Measurements from ENCODE around the gene ZFAND3. TPM values are rescaled to one million over a fixed set of nuclear protein-coding genes. Genes with fewer than 3 reads are reported as not detected.

Gene ZFAND3
- total and polyA plus RNA-seq, 2 experiments from 2014 or later: 36.5 to 50.0 TPM

- Histone ChIP-seq H3K4me1 (ENCODE audit: insufficient read depth) (no peaks in the 10 kb centered on the region), H3K4me3 (no peak overlapping the region), H3K4me2 (no peak overlapping the region), H3K36me3 (replicated peaks; ENCODE audit: insufficient read depth, low read depth) (no peaks in the 10 kb centered on the region), H2AFZ (no peak overlapping the region), H3K9me2 (replicated peaks; ENCODE audit: insufficient read depth) (no peaks in the 10 kb centered on the region), H4K20me1 (ENCODE audit: insufficient read depth, poor library complexity, severe bottlenecking) (no peaks in the 10 kb centered on the region), H3K9me3 (ENCODE audit: low read depth) (no peaks in the 10 kb centered on the region), H3K79me2 (no peaks in the 10 kb centered on the region), H3K27me3 (no peaks in the 10 kb centered on the region), H3K27ac (no peak overlapping the region)
- WGBS (ENCODE audit: low lambda C conversion rate, missing lambda C conversion rate): 95% methylated on average over 2 of the region's 2 CpGs
- TF ChIP-seq EZH2 (IDR thresholded peaks at IDR 0.05; ENCODE audit: borderline replicate concordance): no peak
- no peak for TF ChIP-seq CTCF (IDR thresholded peaks at IDR 0.05; ENCODE audit: poor library complexity)
- TF ChIP-seq EZH2phosphoT487 (IDR thresholded peaks at IDR 0.05; ENCODE audit: low read depth, severe bottlenecking, unreplicated experiment): no peak
- DNase-seq (ENCODE audit: low spot score): no peak
These were observed 16.7 kb upstream of the ZFAND3 start for GRCh38 chr6:37802810-37803209.

- Histone ChIP-seq H3K36me3 (replicated peaks; ENCODE audit: insufficient read depth, low read depth) (no peaks in the 10 kb centered on the region), H2AFZ (no peak overlapping the region), H3K4me2 (no peak overlapping the region), H3K4me1 (ENCODE audit: insufficient read depth) (no peaks in the 10 kb centered on the region), H3K9me3 (ENCODE audit: low read depth) (no peaks in the 10 kb centered on the region), H3K4me3 (no peak overlapping the region), H3K79me2 (no peaks in the 10 kb centered on the region), H3K27ac (no peak overlapping the region), H3K27me3 (no peaks in the 10 kb centered on the region), H4K20me1 (ENCODE audit: insufficient read depth, poor library complexity, severe bottlenecking) (no peaks in the 10 kb centered on the region), H3K9me2 (replicated peaks; ENCODE audit: insufficient read depth) (no peaks in the 10 kb centered on the region)
- 100% methylated on average over 1 of the region's 1 CpG for WGBS (ENCODE audit: low lambda C conversion rate, missing lambda C conversion rate)
- TF ChIP-seq EZH2 (IDR thresholded peaks at IDR 0.05; ENCODE audit: borderline replicate concordance) (no peak), CTCF (IDR thresholded peaks at IDR 0.05; ENCODE audit: poor library complexity) (no peak), EZH2phosphoT487 (IDR thresholded peaks at IDR 0.05; ENCODE audit: low read depth, severe bottlenecking, unreplicated experiment) (no peak)
- no peak for DNase-seq (ENCODE audit: low spot score)
These were observed 14.9 kb upstream of the ZFAND3 start for GRCh38 chr6:37804586-37804985.

- Histone ChIP-seq H4K20me1 (ENCODE audit: insufficient read depth, poor library complexity, severe bottlenecking) (no peaks in the 10 kb centered on the region), H3K9me2 (replicated peaks; ENCODE audit: insufficient read depth) (no peaks in the 10 kb centered on the region), H3K79me2 (no peaks in the 10 kb centered on the region), H3K4me2 (no peak overlapping the region), H3K9me3 (ENCODE audit: low read depth) (no peaks in the 10 kb centered on the region), H3K36me3 (replicated peaks; ENCODE audit: insufficient read depth, low read depth) (no peaks in the 10 kb centered on the region), H3K27ac (no peak overlapping the region), H3K27me3 (no peaks in the 10 kb centered on the region), H3K4me1 (ENCODE audit: insufficient read depth) (no peaks in the 10 kb centered on the region), H3K4me3 (no peak overlapping the region), H2AFZ (no peak overlapping the region)
- TF ChIP-seq EZH2phosphoT487 (IDR thresholded peaks at IDR 0.05; ENCODE audit: low read depth, severe bottlenecking, unreplicated experiment): no peak
- TF ChIP-seq EZH2 (IDR thresholded peaks at IDR 0.05; ENCODE audit: borderline replicate concordance): no peak
- no peak for TF ChIP-seq CTCF (IDR thresholded peaks at IDR 0.05; ENCODE audit: poor library complexity)
- WGBS (ENCODE audit: low lambda C conversion rate, missing lambda C conversion rate): 92% methylated on average over 2 of the region's 2 CpGs
- no peak for DNase-seq (ENCODE audit: low spot score)
These were observed 13.3 kb upstream of the ZFAND3 start for GRCh38 chr6:37806213-37806612.

GRCh38 chr6:37807656-37808055 lies 11.9 kb upstream of the ZFAND3 start:
- Histone ChIP-seq H3K9me2 (replicated peaks; ENCODE audit: insufficient read depth) (no peaks in the 10 kb centered on the region), H3K27me3 (no peaks in the 10 kb centered on the region), H3K36me3 (replicated peaks; ENCODE audit: insufficient read depth, low read depth) (no peaks in the 10 kb centered on the region), H4K20me1 (ENCODE audit: insufficient read depth, poor library complexity, severe bottlenecking) (no peaks in the 10 kb centered on the region), H3K4me1 (ENCODE audit: insufficient read depth) (no peaks in the 10 kb centered on the region), H2AFZ (no peak overlapping the region), H3K4me2 (no peak overlapping the region), H3K9me3 (ENCODE audit: low read depth) (no peaks in the 10 kb centered on the region), H3K4me3 (no peak overlapping the region), H3K79me2 (no peaks in the 10 kb centered on the region), H3K27ac (no peak overlapping the region)
- TF ChIP-seq EZH2phosphoT487 (IDR thresholded peaks at IDR 0.05; ENCODE audit: low read depth, severe bottlenecking, unreplicated experiment) (no peak), CTCF (IDR thresholded peaks at IDR 0.05; ENCODE audit: poor library complexity) (no peak), EZH2 (IDR thresholded peaks at IDR 0.05; ENCODE audit: borderline replicate concordance) (no peak)
- no peak for DNase-seq (ENCODE audit: low spot score)
- 74% methylated on average over 6 of the region's 6 CpGs for WGBS (ENCODE audit: low lambda C conversion rate, missing lambda C conversion rate)

Measured in hepatocyte (in vitro differentiated cells).